ENCODE measurements around the gene TACR1. TPM values are rescaled to one million over a fixed set of nuclear protein-coding genes. Genes with fewer than 3 reads are reported as not detected.
A peak's percentile ranks its signal among the peaks of the same experiment; 100 is the strongest.

Gene TACR1
- total and polyA plus RNA-seq, 2 donors from 2014 or later, result 0.49 to 5.1 TPM

GRCh38 chr2:75100011-75100800, 99.1 kb downstream of the TACR1 start:
- no peaks in the 10 kb centered on the region for H3K4me1 ChIP-seq (ENCODE audit: control insufficient read depth in 2 of 3, insufficient read depth in 2 of 3, low read depth in 1 of 3, low read length in 3 of 3)
- no peak for TF ChIP-seq CTCF (IDR thresholded peaks at IDR 0.05; ENCODE audit: borderline replicate concordance, extremely low read depth, insufficient read depth)
- no peaks in the 10 kb centered on the region for H3K36me3 ChIP-seq (ENCODE audit: control insufficient read depth in 2 of 3, insufficient read depth in 3 of 3, low read length in 3 of 3)
- H3K4me3 ChIP-seq (ENCODE audit: low read length in 3 of 3), result no peak overlapping the region
- H3K27ac ChIP-seq (ENCODE audit: low read depth in 2 of 2, low read length in 2 of 2), result no peak overlapping the region
- no peaks in the 10 kb centered on the region for H3K9me3 ChIP-seq (ENCODE audit: control insufficient read depth in 2 of 3, insufficient read depth in 1 of 3, low read length in 3 of 3)
- no peaks in the 10 kb centered on the region for H3K27me3 ChIP-seq (ENCODE audit: control insufficient read depth, insufficient read depth, low read length)
- no peak overlapping the region for H3K9ac ChIP-seq (ENCODE audit: low read length in 3 of 3)
- FAIRE-seq (no peak), DNase-seq (peak in 2 of 5 donors; percentile 14 to 30)
- intact Hi-C loops (cut with DNase I), result no loop called here

DNA sequence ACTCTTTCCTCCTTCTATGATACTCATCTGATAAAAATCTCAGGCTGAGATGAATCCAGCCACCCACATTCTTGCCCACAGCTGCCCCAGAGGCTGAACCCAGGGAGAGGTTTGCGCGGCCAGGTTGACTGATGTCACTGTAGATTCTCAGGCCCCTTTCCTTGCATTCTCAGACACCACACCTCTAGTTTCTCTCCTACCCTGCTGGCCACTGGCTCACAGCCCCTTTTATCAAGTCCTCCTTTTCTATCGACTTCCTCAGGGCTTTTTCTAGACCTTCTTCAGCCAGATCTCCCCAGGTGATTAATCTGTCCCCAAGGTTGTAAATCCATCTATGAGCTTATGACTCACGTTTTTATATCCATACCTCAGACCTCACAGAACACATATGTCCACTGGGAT, 99.8 kb downstream of the TACR1 start:
- H3K27me3 ChIP-seq (ENCODE audit: control insufficient read depth, insufficient read depth, low read length), result no peaks in the 10 kb centered on the region
- no peak overlapping the region for H3K9ac ChIP-seq (ENCODE audit: low read length in 3 of 3)
- TF ChIP-seq CTCF (IDR thresholded peaks at IDR 0.05; ENCODE audit: borderline replicate concordance, extremely low read depth, insufficient read depth), result no peak
- H3K9me3 ChIP-seq (ENCODE audit: control insufficient read depth in 2 of 3, insufficient read depth in 1 of 3, low read length in 3 of 3), result no peaks in the 10 kb centered on the region
- FAIRE-seq (no peak), DNase-seq (no peak)
- no peak overlapping the region for H3K27ac ChIP-seq (ENCODE audit: low read depth in 2 of 2, low read length in 2 of 2)
- intact Hi-C loops (cut with DNase I), result no loop called here
- H3K4me1 ChIP-seq (ENCODE audit: control insufficient read depth in 2 of 3, insufficient read depth in 2 of 3, low read depth in 1 of 3, low read length in 3 of 3), result no peaks in the 10 kb centered on the region
- H3K4me3 ChIP-seq (ENCODE audit: low read length in 3 of 3), result no peak overlapping the region
- H3K36me3 ChIP-seq (ENCODE audit: control insufficient read depth in 2 of 3, insufficient read depth in 3 of 3, low read length in 3 of 3), result no peaks in the 10 kb centered on the region

DNA sequence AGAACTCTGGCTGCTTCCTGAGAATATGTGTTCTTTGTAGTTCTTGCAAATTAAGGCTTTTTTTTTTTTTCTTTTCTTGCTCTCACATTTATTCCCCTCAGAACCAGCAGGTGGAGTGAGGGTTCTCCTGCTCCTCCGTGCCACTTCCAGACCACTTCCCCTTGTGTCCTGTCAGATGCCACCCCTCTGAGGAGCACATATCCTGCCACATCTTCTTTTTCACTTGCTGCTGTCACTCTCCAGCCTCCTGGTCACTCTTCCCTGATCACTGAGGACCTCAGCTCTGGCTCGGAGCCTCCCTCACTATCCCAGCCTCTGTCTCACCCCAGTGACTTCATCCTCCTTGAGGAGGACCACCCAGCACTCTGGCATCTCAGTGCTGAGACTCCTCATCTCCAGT, 100.5 kb downstream of the TACR1 start:
- Histone ChIP-seq H3K9me3 (ENCODE audit: control insufficient read depth in 2 of 3, insufficient read depth in 1 of 3, low read length in 3 of 3) (no peaks in the 10 kb centered on the region), H3K9ac (ENCODE audit: low read length in 3 of 3) (no peak overlapping the region), H3K36me3 (ENCODE audit: control insufficient read depth in 2 of 3, insufficient read depth in 3 of 3, low read length in 3 of 3) (no peaks in the 10 kb centered on the region), H3K27ac (ENCODE audit: low read depth in 2 of 2, low read length in 2 of 2) (no peak overlapping the region), H3K27me3 (ENCODE audit: control insufficient read depth, insufficient read depth, low read length) (no peaks in the 10 kb centered on the region), H3K4me1 (ENCODE audit: control insufficient read depth in 2 of 3, insufficient read depth in 2 of 3, low read depth in 1 of 3, low read length in 3 of 3) (no peaks in the 10 kb centered on the region), H3K4me3 (ENCODE audit: low read length in 3 of 3) (no peak overlapping the region)
- DNase-seq, result peak in 2 of 5 donors; percentile 10 to 49
- no peak for FAIRE-seq
- intact Hi-C loops (cut with DNase I), result no loop called here
- TF ChIP-seq CTCF (IDR thresholded peaks at IDR 0.05; ENCODE audit: borderline replicate concordance, extremely low read depth, insufficient read depth), result no peak

All from kidney (tissue), 14 donors.